ENCODE measurements around the gene TRIM14. TPM values are rescaled to one million over a fixed set of nuclear protein-coding genes. Genes with fewer than 3 reads are reported as not detected.

TRIM14 gene
- polyA plus RNA-seq, 3 donors: 23.0 to 30.6 (median 28.5) TPM

- no peaks in the 10 kb centered on the region for H3K9me3 Mint-ChIP-seq
- peaks cover 0 to 2% (median 0%) of the 10 kb centered on the region in 3 donors for H3K27me3 Mint-ChIP-seq (ENCODE audit: low read depth in 3 of 3)
- TF ChIP-seq, protein P1, sequence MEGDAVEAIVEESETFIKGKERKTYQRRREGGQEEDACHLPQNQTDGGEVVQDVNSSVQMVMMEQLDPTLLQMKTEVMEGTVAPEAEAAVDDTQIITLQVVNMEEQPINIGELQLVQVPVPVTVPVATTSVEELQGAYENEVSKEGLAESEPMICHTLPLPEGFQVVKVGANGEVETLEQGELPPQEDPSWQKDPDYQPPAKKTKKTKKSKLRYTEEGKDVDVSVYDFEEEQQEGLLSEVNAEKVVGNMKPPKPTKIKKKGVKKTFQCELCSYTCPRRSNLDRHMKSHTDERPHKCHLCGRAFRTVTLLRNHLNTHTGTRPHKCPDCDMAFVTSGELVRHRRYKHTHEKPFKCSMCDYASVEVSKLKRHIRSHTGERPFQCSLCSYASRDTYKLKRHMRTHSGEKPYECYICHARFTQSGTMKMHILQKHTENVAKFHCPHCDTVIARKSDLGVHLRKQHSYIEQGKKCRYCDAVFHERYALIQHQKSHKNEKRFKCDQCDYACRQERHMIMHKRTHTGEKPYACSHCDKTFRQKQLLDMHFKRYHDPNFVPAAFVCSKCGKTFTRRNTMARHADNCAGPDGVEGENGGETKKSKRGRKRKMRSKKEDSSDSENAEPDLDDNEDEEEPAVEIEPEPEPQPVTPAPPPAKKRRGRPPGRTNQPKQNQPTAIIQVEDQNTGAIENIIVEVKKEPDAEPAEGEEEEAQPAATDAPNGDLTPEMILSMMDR (IDR thresholded peaks at IDR 0.05): no peak
- H3K27ac Mint-ChIP-seq: peak overlapping the region in 3 of 7 donors; percentile 47 to 67 (median 50)
- H3K4me3 Mint-ChIP-seq: no peak overlapping the region
- H3K4me1 Mint-ChIP-seq: peaks cover 11% of the 10 kb centered on the region
- H3K9me3 ChIP-seq (replicated peaks in 1 of 2; ENCODE audit: control insufficient read depth in 1 of 2, insufficient read depth in 1 of 2, low read length in 2 of 2): no peaks in the 10 kb centered on the region
- no peak overlapping the region for H2AFZ ChIP-seq (ENCODE audit: insufficient read depth, low read depth, low read length, poor library complexity, severe bottlenecking)
- peaks cover 25 to 56% of the 10 kb centered on the region in 2 donors for H3K36me3 ChIP-seq (replicated peaks in 1 of 2; ENCODE audit: control insufficient read depth in 1 of 2, insufficient read depth in 2 of 2, low read length in 2 of 2)
- H4K20me1 ChIP-seq (ENCODE audit: insufficient read depth, low read length): no peaks in the 10 kb centered on the region
- H3K4me1 ChIP-seq (ENCODE audit: control insufficient read depth in 1 of 2, insufficient read depth in 2 of 2, low read length in 2 of 2): peaks cover 0 to 6% of the 10 kb centered on the region in 2 donors
- no peaks in the 10 kb centered on the region for H3K27me3 ChIP-seq (ENCODE audit: control insufficient read depth in 2 of 2, insufficient read depth in 2 of 2, low read length in 2 of 2)
- H3K4me2 ChIP-seq (replicated peaks; ENCODE audit: extremely low read depth, low read length, poor library complexity, severe bottlenecking): no peak overlapping the region
- no peak for DNase-seq
- H3K4me3 ChIP-seq (replicated peaks in 1 of 3; ENCODE audit: low read depth in 2 of 3, low read length in 3 of 3): no peak overlapping the region
- 92% methylated on average over 6 of the region's 8 CpGs for WGBS (ENCODE audit: insufficient coverage)
- no peak overlapping the region for H3K27ac ChIP-seq (ENCODE audit: low read depth in 1 of 2, low read length in 2 of 2)
- H3K9ac ChIP-seq (ENCODE audit: insufficient read depth, low read length, poor library complexity, severe bottlenecking): no peak overlapping the region
- peaks cover 40 to 46% of the 10 kb centered on the region in 2 donors for H3K36me3 Mint-ChIP-seq
- intact Hi-C loops (cut with micrococcal nuclease): no loop called here
- H3K79me2 ChIP-seq (ENCODE audit: insufficient read depth, low read length): no peaks in the 10 kb centered on the region
These were observed 96.6 kb downstream of the TRIM14 start for GRCh38 chr9:98022447-98022846.

DNA sequence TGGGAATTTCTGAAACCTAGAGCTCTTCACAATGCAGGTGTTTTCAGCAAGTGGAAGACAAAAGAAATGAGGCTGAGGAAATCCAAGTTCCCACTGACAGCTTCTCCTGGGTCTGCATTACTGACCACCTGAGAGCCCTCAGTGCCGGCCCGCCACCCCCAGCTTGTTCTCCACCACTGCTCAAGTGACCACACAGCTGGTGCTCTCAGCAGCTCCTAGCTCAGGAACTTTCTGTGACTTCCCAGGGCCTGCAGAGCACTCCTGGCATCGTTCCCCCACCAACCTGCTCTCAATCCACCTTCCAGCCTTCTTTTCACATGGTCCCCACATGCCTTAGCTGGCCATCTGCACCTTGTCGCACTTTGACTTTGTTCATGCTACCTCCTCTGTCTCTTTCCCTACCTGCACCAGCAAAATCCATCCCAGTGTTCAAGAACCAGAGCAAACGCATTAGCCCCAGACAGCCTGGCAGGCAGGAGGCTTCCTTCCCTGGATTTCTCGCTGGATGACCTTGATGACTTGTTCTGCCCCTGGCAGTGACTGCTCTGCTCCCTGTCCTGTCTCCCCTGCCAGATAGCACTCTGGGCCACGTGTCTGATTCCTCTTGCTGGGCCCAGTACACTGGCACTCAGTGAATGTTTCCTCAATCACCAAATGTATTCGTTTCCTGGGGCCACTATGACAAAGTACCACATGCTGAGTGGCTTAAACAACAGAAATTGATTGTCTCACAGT lies 97.5 kb downstream of the TRIM14 start:
- no peaks in the 10 kb centered on the region for H3K9me3 Mint-ChIP-seq
- no peaks in the 10 kb centered on the region for H4K20me1 ChIP-seq (ENCODE audit: insufficient read depth, low read length)
- H3K4me3 ChIP-seq (replicated peaks in 1 of 3; ENCODE audit: low read depth in 2 of 3, low read length in 3 of 3): no peak overlapping the region
- peak overlapping the region in 4 of 7 donors; percentile 15 to 57 (median 34) for H3K27ac Mint-ChIP-seq
- no peaks in the 10 kb centered on the region for H3K27me3 ChIP-seq (ENCODE audit: control insufficient read depth in 2 of 2, insufficient read depth in 2 of 2, low read length in 2 of 2)
- intact Hi-C loops (cut with micrococcal nuclease): loop anchor here in 1 of 2 donors (2.0 kb wide), 1 partner anchor 57 kb away; no protein-coding TSS in a partner anchor
- no peaks in the 10 kb centered on the region for H3K27me3 Mint-ChIP-seq (ENCODE audit: low read depth in 3 of 3)
- H3K4me3 Mint-ChIP-seq: no peak overlapping the region
- H3K9ac ChIP-seq (ENCODE audit: insufficient read depth, low read length, poor library complexity, severe bottlenecking): no peak overlapping the region
- TF ChIP-seq, protein P1 (IDR thresholded peaks at IDR 0.05): no peak
- peaks cover 0 to 6% of the 10 kb centered on the region in 2 donors for H3K4me1 ChIP-seq (ENCODE audit: control insufficient read depth in 1 of 2, insufficient read depth in 2 of 2, low read length in 2 of 2)
- peaks cover 31 to 64% of the 10 kb centered on the region in 2 donors for H3K36me3 ChIP-seq (replicated peaks in 1 of 2; ENCODE audit: control insufficient read depth in 1 of 2, insufficient read depth in 2 of 2, low read length in 2 of 2)
- peaks cover 44 to 49% of the 10 kb centered on the region in 2 donors for H3K36me3 Mint-ChIP-seq
- no peak overlapping the region for H3K4me2 ChIP-seq (replicated peaks; ENCODE audit: extremely low read depth, low read length, poor library complexity, severe bottlenecking)
- no peak for DNase-seq
- no peaks in the 10 kb centered on the region for H3K79me2 ChIP-seq (ENCODE audit: insufficient read depth, low read length)
- WGBS (ENCODE audit: insufficient coverage): 91% methylated on average over 8 of the region's 8 CpGs
- peak overlapping the region in 1 of 2 donors; percentile 36 for H3K27ac ChIP-seq (ENCODE audit: low read depth in 1 of 2, low read length in 2 of 2)
- H2AFZ ChIP-seq (ENCODE audit: insufficient read depth, low read depth, low read length, poor library complexity, severe bottlenecking): no peak overlapping the region
- peaks cover 11% of the 10 kb centered on the region for H3K4me1 Mint-ChIP-seq
- H3K9me3 ChIP-seq (replicated peaks in 1 of 2; ENCODE audit: control insufficient read depth in 1 of 2, insufficient read depth in 1 of 2, low read length in 2 of 2): no peaks in the 10 kb centered on the region

Measured in CD14-positive monocyte (primary cell).